HepG2 (cell line): ENCODE data around the gene VWC2L. TPM values are rescaled to one million over a fixed set of nuclear protein-coding genes. Genes with fewer than 3 reads are reported as not detected.
A peak's percentile ranks its signal among the peaks of the same experiment; 100 is the strongest.

Experiments used
- CHCHD3 ChIP-seq: sonication (generic); formaldehyde crosslinking; IDR thresholded peaks from 2 replicates; pipeline ENCODE4 v1.8.0; 2022; ENCODE audit warnings: mild to moderate bottlenecking, missing genetic modification reagents, moderate library complexity
- CTCF ChIP-seq: sonication (generic); formaldehyde crosslinking; IDR thresholded peaks from 2 replicates; pipeline ENCODE4 v1.5.0; 2020; ENCODE audit warnings: mild to moderate bottlenecking, missing genetic modification reagents, moderate library complexity
- FLYWCH1 ChIP-seq: sonication (generic); formaldehyde crosslinking; IDR thresholded peaks from 2 replicates; pipeline ENCODE4 v1.8.1; 2023; ENCODE audit warnings: mild to moderate bottlenecking, missing genetic modification reagents
- MIER2 ChIP-seq: IDR thresholded peaks from 2 replicates; pipeline ENCODE4 v1.6.1; 2016; ENCODE audit warnings: missing biosample characterization, missing genetic modification reagents
- MYC ChIP-seq: sonication (generic); formaldehyde crosslinking; IDR thresholded peaks from 2 replicates; pipeline ENCODE4 v1.9.0; 2021; ENCODE audit warnings: missing genetic modification reagents, borderline replicate concordance
- NFATC3 ChIP-seq: sonication (generic); formaldehyde crosslinking; IDR thresholded peaks from 2 replicates; pipeline ENCODE4 v1.5.1; 2020; ENCODE audit warnings: mild to moderate bottlenecking, missing genetic modification reagents
- NR3C1 ChIP-seq: sonication (generic); formaldehyde crosslinking; IDR thresholded peaks from 2 replicates; pipeline ENCODE4 v1.4.0; 2020; ENCODE audit warnings: missing genetic modification reagents
- REL ChIP-seq: sonication (generic); formaldehyde crosslinking; conservative IDR thresholded peaks from 2 replicates; pipeline ENCODE4 v1.8.0; 2022; ENCODE audit warnings: mild to moderate bottlenecking, missing genetic modification reagents, moderate library complexity
- RXRB ChIP-seq: IDR thresholded peaks from 2 replicates; pipeline ENCODE4 v1.6.1; 2016; ENCODE audit warnings: borderline replicate concordance, missing genetic modification reagents, missing compliant biosample characterization
- ZFP37 ChIP-seq: sonication (generic); formaldehyde crosslinking; IDR thresholded peaks from 2 replicates; pipeline ENCODE4 v1.4.0; 2020; ENCODE audit warnings: missing genetic modification reagents, borderline replicate concordance
- ZNF326 ChIP-seq: sonication (generic); formaldehyde crosslinking; IDR thresholded peaks from 2 replicates; pipeline ENCODE4 v1.4.0; 2020; ENCODE audit warnings: missing genetic modification reagents, borderline replicate concordance
- ZNF331 ChIP-seq: sonication (generic); formaldehyde crosslinking; IDR thresholded peaks from 2 replicates; pipeline ENCODE4 v1.4.0; 2020; ENCODE audit warnings: missing genetic modification reagents
- ZNF460 ChIP-seq: sonication (generic); formaldehyde crosslinking; IDR thresholded peaks from 2 replicates; pipeline ENCODE4 v1.5.1; 2020; ENCODE audit warnings: missing genetic modification reagents, mild to moderate bottlenecking, borderline replicate concordance
- ZNF549 ChIP-seq: sonication (generic); formaldehyde crosslinking; IDR thresholded peaks from 2 replicates; pipeline ENCODE4 v1.5.0; 2020; ENCODE audit warnings: missing genetic modification reagents
- ZNF614 ChIP-seq: IDR thresholded peaks from 2 replicates; pipeline ENCODE4 v1.6.1; 2018; ENCODE audit warnings: missing biosample characterization, missing genetic modification reagents, inconsistent platforms, borderline replicate concordance
- ZNF784 ChIP-seq: sonication (generic); formaldehyde crosslinking; IDR thresholded peaks from 2 replicates; pipeline ENCODE4 v1.5.1; 2020; ENCODE audit warnings: missing genetic modification reagents, mild to moderate bottlenecking, borderline replicate concordance
- ZSCAN21 ChIP-seq: sonication (generic); formaldehyde crosslinking; IDR thresholded peaks from 2 replicates; pipeline ENCODE4 v1.8.0; 2022; ENCODE audit warnings: mild to moderate bottlenecking, missing genetic modification reagents, moderate library complexity, borderline replicate concordance
- polyA plus RNA-seq, 8 experiments: library from polyadenylated mRNA; depleted of rRNA in 3 of 8; stranded (reverse) in 7 of 8; unstranded in 1 of 8; fragments of >200 nt; fragmentation: Illumina TruSeq in 4 of 8; extraction: Trizol in 4 of 8; gene quantifications; 2 replicates each; pipeline versions ENCODE4 v1.2.1 to v1.2.3, GENCODE V29; 2011 to 2016; ENCODE audit warnings: low read depth in 4 of 8, missing spikeins in 1 of 8, mixed read lengths in 1 of 8; ENCODE audit not compliant: insufficient read depth in 1 of 8
- total RNA-seq, 5 experiments: library from RNA; depleted of rRNA; stranded (reverse); fragments of >200 nt; fragmentation: Illumina TruSeq; extraction: Trizol; gene quantifications; 2 replicates each; pipeline ENCODE4 v1.2.3, GENCODE V29; 2016; ENCODE audit warnings: low read depth in 1 of 5
- TF ChIP-seq, protein P1 (sequence below): sonication (generic); formaldehyde crosslinking; IDR thresholded peaks from 2 replicates; pipeline ENCODE4 v1.5.0; 2020; ENCODE audit warnings: missing genetic modification reagents
- TF ChIP-seq, protein P2 (sequence below): sonication (generic); formaldehyde crosslinking; IDR thresholded peaks from 2 replicates; pipeline ENCODE4 v1.5.1; 2020; ENCODE audit warnings: mild to moderate bottlenecking, missing genetic modification reagents
- TF ChIP-seq, protein P3 (sequence below): IDR thresholded peaks from 2 replicates; pipeline ENCODE4 v1.6.1; 2012; ENCODE audit warnings: inconsistent platforms
- TF ChIP-seq, protein P4 (sequence below): sonication (generic); formaldehyde crosslinking; IDR thresholded peaks from 2 replicates; pipeline ENCODE4 v1.4.0; 2020; ENCODE audit warnings: missing genetic modification reagents, low read depth, mild to moderate bottlenecking, borderline replicate concordance

Gene VWC2L
- total and polyA plus RNA-seq, 2 of the 13 experiments (the other 11 are each of a cell fraction or from before 2014, with no cell fraction given), result not detected

- peak; percentile 76; the same call in 1 of the 2 replicates for TF ChIP-seq ZSCAN21 (CRISPR knock-in tag)
- TF ChIP-seq, protein P1, sequence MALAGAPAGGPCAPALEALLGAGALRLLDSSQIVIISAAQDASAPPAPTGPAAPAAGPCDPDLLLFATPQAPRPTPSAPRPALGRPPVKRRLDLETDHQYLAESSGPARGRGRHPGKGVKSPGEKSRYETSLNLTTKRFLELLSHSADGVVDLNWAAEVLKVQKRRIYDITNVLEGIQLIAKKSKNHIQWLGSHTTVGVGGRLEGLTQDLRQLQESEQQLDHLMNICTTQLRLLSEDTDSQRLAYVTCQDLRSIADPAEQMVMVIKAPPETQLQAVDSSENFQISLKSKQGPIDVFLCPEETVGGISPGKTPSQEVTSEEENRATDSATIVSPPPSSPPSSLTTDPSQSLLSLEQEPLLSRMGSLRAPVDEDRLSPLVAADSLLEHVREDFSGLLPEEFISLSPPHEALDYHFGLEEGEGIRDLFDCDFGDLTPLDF (CRISPR knock-in tag), result no peak; the same call in 1 of the 2 replicates
- 0 out of 2 replicates have a peak, but pooled peaks have one; percentile 49 for TF ChIP-seq REL (CRISPR knock-in tag)
- no peak for TF ChIP-seq ZNF549 (CRISPR knock-in tag)
- TF ChIP-seq, protein P2, sequence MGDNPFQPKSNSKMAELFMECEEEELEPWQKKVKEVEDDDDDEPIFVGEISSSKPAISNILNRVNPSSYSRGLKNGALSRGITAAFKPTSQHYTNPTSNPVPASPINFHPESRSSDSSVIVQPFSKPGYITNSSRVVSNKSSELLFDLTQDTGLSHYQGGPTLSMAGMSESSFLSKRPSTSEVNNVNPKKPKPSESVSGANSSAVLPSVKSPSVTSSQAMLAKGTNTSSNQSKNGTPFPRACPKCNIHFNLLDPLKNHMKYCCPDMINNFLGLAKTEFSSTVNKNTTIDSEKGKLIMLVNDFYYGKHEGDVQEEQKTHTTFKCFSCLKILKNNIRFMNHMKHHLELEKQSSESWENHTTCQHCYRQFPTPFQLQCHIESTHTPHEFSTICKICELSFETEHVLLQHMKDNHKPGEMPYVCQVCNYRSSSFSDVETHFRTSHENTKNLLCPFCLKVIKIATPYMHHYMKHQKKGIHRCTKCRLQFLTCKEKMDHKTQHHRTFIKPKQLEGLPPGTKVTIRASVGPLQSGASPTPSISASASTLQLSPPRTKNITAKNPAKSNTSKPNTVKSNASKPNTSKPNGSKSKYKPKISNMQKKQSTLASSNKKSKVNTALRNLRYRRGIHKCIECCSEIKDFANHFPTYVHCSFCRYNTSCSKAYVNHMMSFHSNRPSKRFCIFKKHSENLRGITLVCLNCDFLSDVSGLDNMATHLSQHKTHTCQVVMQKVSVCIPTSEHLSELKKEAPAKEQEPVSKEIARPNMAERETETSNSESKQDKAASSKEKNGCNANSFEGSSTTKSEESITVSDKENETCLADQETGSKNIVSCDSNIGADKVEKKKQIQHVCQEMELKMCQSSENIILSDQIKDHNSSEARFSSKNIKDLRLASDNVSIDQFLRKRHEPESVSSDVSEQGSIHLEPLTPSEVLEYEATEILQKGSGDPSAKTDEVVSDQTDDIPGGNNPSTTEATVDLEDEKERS (CRISPR knock-in tag), result no peak
- peak; percentile 93; the same call in 1 of the 2 replicates for TF ChIP-seq FLYWCH1 (CRISPR knock-in tag)
- TF ChIP-seq RXRB (CRISPR knock-in tag), result peak; percentile 75; the same call in 1 of the 2 replicates
- TF ChIP-seq, protein P3, sequence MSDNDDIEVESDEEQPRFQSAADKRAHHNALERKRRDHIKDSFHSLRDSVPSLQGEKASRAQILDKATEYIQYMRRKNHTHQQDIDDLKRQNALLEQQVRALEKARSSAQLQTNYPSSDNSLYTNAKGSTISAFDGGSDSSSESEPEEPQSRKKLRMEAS, result no peak
- TF ChIP-seq NR3C1 (CRISPR knock-in tag), result no peak
- TF ChIP-seq ZNF784 (CRISPR knock-in tag), result peak; percentile 82; the same call in 1 of the 2 replicates
- TF ChIP-seq, protein P4, sequence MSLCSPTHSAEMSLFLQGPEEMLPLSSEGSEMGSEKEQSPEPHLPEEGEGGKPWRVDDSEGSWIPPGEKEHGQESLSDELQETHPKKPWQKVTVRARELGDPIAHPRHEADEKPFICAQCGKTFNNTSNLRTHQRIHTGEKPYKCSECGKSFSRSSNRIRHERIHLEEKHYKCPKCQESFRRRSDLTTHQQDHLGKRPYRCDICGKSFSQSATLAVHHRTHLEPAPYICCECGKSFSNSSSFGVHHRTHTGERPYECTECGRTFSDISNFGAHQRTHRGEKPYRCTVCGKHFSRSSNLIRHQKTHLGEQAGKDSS (CRISPR knock-in tag), result no peak; the same call in 1 of the 2 replicates
- TF ChIP-seq ZNF326, result 0 out of 2 replicates have a peak, but pooled peaks have one; percentile 62
- TF ChIP-seq MYC, result no peak; the same call in 1 of the 2 replicates
- TF ChIP-seq ZNF460 (CRISPR knock-in tag), result no peak
- TF ChIP-seq ZFP37 (CRISPR knock-in tag), result peak; percentile 98
- TF ChIP-seq CTCF (CRISPR knock-in tag), result no peak
- TF ChIP-seq NFATC3 (CRISPR knock-in tag), result 0 out of 2 replicates have a peak, but pooled peaks have one; percentile 28
- TF ChIP-seq MIER2 (CRISPR knock-in tag), result peak; percentile 100
- peak; percentile 72; the same call in 1 of the 2 replicates for TF ChIP-seq ZNF614
- peak; percentile 95 for TF ChIP-seq ZNF331 (CRISPR knock-in tag)
- TF ChIP-seq CHCHD3 (CRISPR knock-in tag), result no peak
Observed at GRCh38 chr2:214410918-214411554, at the start of gene VWC2L (continued).
